Measurements from ENCODE around the gene SLC22A16.

The SLC22A16 gene

GRCh38 chr6:110430236-110430635 is 46.2 kb downstream of the SLC22A16 start:
- H3K27me3 ChIP-seq (ENCODE audit: low read depth, low read length) = peaks cover 9% of the 10 kb centered on the region; the same call in 1 of the 2 replicates
- no peak overlapping the region for H3K9ac ChIP-seq (ENCODE audit: low read length)
- H3K4me2 ChIP-seq (ENCODE audit: low read length) = no peak overlapping the region
- H3K4me1 ChIP-seq (ENCODE audit: low read length) = no peaks in the 10 kb centered on the region
- no peaks in the 10 kb centered on the region for H3K9me3 ChIP-seq (ENCODE audit: insufficient read depth, low read length)
- TF ChIP-seq EZH2phosphoT487 (IDR thresholded peaks at IDR 0.05; ENCODE audit: low read depth) (no peak), CTCF (IDR thresholded peaks at IDR 0.05; ENCODE audit: low read depth, low read length) (no peak)
- no peaks in the 10 kb centered on the region for H3K36me3 ChIP-seq (replicated peaks; ENCODE audit: low read depth, low read length)
- no peak overlapping the region for H3K4me3 ChIP-seq (ENCODE audit: low read length)
- H4K20me1 ChIP-seq (ENCODE audit: insufficient read depth, low read length) = no peaks in the 10 kb centered on the region
- no peak overlapping the region for H3K27ac ChIP-seq (ENCODE audit: low read length)
- no peaks in the 10 kb centered on the region for H3K79me2 ChIP-seq (ENCODE audit: low read length)
- H2AFZ ChIP-seq (ENCODE audit: low read depth, low read length) = no peak overlapping the region

- Histone ChIP-seq H3K79me2 (ENCODE audit: low read length) (no peaks in the 10 kb centered on the region), H3K4me1 (ENCODE audit: low read length) (no peaks in the 10 kb centered on the region), H3K9me3 (ENCODE audit: insufficient read depth, low read length) (no peaks in the 10 kb centered on the region), H4K20me1 (ENCODE audit: insufficient read depth, low read length) (no peaks in the 10 kb centered on the region), H2AFZ (ENCODE audit: low read depth, low read length) (no peak overlapping the region), H3K36me3 (replicated peaks; ENCODE audit: low read depth, low read length) (no peaks in the 10 kb centered on the region), H3K27ac (ENCODE audit: low read length) (no peak overlapping the region), H3K4me2 (ENCODE audit: low read length) (no peak overlapping the region), H3K27me3 (ENCODE audit: low read depth, low read length) (peaks cover 11% of the 10 kb centered on the region; the same call in 1 of the 2 replicates), H3K4me3 (ENCODE audit: low read length) (no peak overlapping the region), H3K9ac (ENCODE audit: low read length) (no peak overlapping the region)
- no peak for TF ChIP-seq CTCF (IDR thresholded peaks at IDR 0.05; ENCODE audit: low read depth, low read length)
- no peak for TF ChIP-seq EZH2phosphoT487 (IDR thresholded peaks at IDR 0.05; ENCODE audit: low read depth)
Observed at GRCh38 chr6:110428153-110428552, 48.3 kb downstream of the SLC22A16 start.

- Histone ChIP-seq H2AFZ (ENCODE audit: low read depth, low read length) (no peak overlapping the region), H3K79me2 (ENCODE audit: low read length) (no peaks in the 10 kb centered on the region), H4K20me1 (ENCODE audit: insufficient read depth, low read length) (no peaks in the 10 kb centered on the region), H3K27me3 (ENCODE audit: low read depth, low read length) (peaks cover 11% of the 10 kb centered on the region; the same call in 1 of the 2 replicates), H3K9ac (ENCODE audit: low read length) (no peak overlapping the region), H3K36me3 (replicated peaks; ENCODE audit: low read depth, low read length) (no peaks in the 10 kb centered on the region), H3K4me2 (ENCODE audit: low read length) (no peak overlapping the region), H3K27ac (ENCODE audit: low read length) (no peak overlapping the region), H3K4me3 (ENCODE audit: low read length) (no peak overlapping the region), H3K9me3 (ENCODE audit: insufficient read depth, low read length) (0 out of 2 replicates have a peak, but pooled peaks cover 6% of the 10 kb centered on the region), H3K4me1 (ENCODE audit: low read length) (no peaks in the 10 kb centered on the region)
- TF ChIP-seq CTCF (IDR thresholded peaks at IDR 0.05; ENCODE audit: low read depth, low read length) (no peak), EZH2phosphoT487 (IDR thresholded peaks at IDR 0.05; ENCODE audit: low read depth) (no peak)
Observed at GRCh38 chr6:110425816-110426215, 50.6 kb downstream of the SLC22A16 start.

- Histone ChIP-seq H3K9me3 (ENCODE audit: insufficient read depth, low read length) (0 out of 2 replicates have a peak, but pooled peaks cover 6% of the 10 kb centered on the region), H3K4me2 (ENCODE audit: low read length) (no peak overlapping the region), H4K20me1 (ENCODE audit: insufficient read depth, low read length) (no peaks in the 10 kb centered on the region), H2AFZ (ENCODE audit: low read depth, low read length) (no peak overlapping the region), H3K4me1 (ENCODE audit: low read length) (no peaks in the 10 kb centered on the region), H3K4me3 (ENCODE audit: low read length) (no peak overlapping the region), H3K27me3 (ENCODE audit: low read depth, low read length) (peaks cover 11% of the 10 kb centered on the region; the same call in 1 of the 2 replicates), H3K79me2 (ENCODE audit: low read length) (no peaks in the 10 kb centered on the region), H3K9ac (ENCODE audit: low read length) (no peak overlapping the region), H3K36me3 (replicated peaks; ENCODE audit: low read depth, low read length) (no peaks in the 10 kb centered on the region), H3K27ac (ENCODE audit: low read length) (no peak overlapping the region)
- TF ChIP-seq EZH2phosphoT487 (IDR thresholded peaks at IDR 0.05; ENCODE audit: low read depth) (no peak), CTCF (IDR thresholded peaks at IDR 0.05; ENCODE audit: low read depth, low read length) (no peak)
Observed at GRCh38 chr6:110422444-110422822, 54.0 kb downstream of the SLC22A16 start.

Data from OCI-LY3 (cell line).